Measurements from ENCODE around the gene SPATA13. TPM values are rescaled to one million over a fixed set of nuclear protein-coding genes. Genes with fewer than 3 reads are reported as not detected.

The SPATA13 gene
- total RNA-seq, 2 experiments from 2014 or later, result 78.7 to 89.9 TPM

DNA sequence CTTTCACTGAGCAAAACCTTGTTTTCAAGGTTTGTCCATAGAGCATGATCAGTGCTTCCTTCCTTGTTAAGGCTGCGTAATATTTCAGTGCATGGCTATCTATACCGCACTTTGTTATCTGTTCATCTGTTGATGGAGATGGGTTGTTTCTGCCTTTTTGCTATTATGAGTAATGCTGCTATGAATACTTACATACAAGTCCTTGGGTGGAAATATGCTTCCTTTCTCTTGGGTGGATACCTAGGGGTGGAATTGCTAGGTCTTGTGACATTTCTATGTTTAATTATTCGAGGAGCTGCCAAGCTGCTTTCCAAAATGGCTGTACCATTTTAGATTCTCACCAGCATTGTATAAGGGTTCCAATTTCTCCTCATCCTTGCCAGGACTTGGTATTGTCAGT, 70.9 kb downstream of the SPATA13 start:
- DNase-seq, result no peak
- Mint-ChIP-seq H3K36me3 (peaks cover 4% of the 10 kb centered on the region), H3K27me3 (no peaks in the 10 kb centered on the region), H3K9me3 (no peaks in the 10 kb centered on the region), H3K27ac (no peak overlapping the region), H3K4me3 (no peak overlapping the region), H3K4me1 (peaks cover 21% of the 10 kb centered on the region)
- ATAC-seq (ENCODE audit: low read depth), result no peak
- POLR2A ChIA-PET, result no interaction called here

DNA sequence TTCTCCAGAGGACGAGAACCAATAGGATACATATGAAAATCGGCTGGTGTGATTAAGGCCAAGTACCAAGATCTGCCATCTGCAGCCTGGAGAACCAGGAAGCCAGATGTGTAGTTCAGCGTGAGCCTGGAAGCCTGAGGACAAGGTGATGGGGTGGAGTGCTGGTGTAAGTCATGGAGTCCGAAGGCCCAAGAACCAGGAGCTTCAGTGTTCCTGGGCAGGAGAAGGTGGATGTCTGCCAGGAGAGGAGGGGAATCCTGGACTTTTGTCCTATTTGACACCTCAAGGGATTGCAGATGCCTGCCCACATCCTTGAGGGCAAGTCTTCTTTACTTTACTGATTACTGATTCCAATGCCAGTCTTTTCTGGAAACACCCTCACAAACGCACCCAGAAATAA, 71.5 kb downstream of the SPATA13 start:
- DNase-seq (no peak), ATAC-seq (ENCODE audit: low read depth) (no peak)
- H3K4me1 Mint-ChIP-seq, result peaks cover 21% of the 10 kb centered on the region
- no peak overlapping the region for H3K27ac Mint-ChIP-seq
- H3K27me3 Mint-ChIP-seq, result no peaks in the 10 kb centered on the region
- no peaks in the 10 kb centered on the region for H3K9me3 Mint-ChIP-seq
- H3K4me3 Mint-ChIP-seq, result no peak overlapping the region
- POLR2A ChIA-PET, result no interaction called here
- peaks cover 4% of the 10 kb centered on the region for H3K36me3 Mint-ChIP-seq

DNA sequence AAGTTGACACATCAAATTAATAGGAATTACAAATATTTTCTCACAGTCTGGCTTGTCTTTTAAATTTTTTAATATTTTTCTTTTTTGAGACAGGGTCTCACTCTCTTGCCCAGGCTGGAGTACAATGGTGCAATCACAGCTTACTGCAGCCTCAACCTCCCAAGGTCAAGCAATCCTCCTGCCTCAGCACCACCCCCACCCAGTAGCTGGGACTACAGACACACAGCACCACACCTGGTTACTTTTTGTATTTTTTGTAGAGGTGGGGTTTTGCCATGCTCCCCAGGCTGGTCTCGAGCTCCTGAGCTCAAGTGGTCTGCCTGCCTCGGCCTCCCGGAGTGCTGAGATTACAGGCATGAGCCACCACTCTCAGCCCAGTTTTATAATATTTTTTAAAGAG, 72.0 kb downstream of the SPATA13 start:
- POLR2A ChIA-PET, result interaction anchor here (0.6 to 1.3 kb wide), 2 partner anchors 36 to 38 kb away, joined by 3 to 4 read pairs; no protein-coding TSS in a partner anchor
- Mint-ChIP-seq H3K9me3 (no peaks in the 10 kb centered on the region), H3K27ac (no peak overlapping the region), H3K4me3 (no peak overlapping the region), H3K4me1 (peaks cover 21% of the 10 kb centered on the region), H3K36me3 (peaks cover 4% of the 10 kb centered on the region), H3K27me3 (no peaks in the 10 kb centered on the region)
- ATAC-seq (ENCODE audit: low read depth) (no peak), DNase-seq (no peak)

DNA sequence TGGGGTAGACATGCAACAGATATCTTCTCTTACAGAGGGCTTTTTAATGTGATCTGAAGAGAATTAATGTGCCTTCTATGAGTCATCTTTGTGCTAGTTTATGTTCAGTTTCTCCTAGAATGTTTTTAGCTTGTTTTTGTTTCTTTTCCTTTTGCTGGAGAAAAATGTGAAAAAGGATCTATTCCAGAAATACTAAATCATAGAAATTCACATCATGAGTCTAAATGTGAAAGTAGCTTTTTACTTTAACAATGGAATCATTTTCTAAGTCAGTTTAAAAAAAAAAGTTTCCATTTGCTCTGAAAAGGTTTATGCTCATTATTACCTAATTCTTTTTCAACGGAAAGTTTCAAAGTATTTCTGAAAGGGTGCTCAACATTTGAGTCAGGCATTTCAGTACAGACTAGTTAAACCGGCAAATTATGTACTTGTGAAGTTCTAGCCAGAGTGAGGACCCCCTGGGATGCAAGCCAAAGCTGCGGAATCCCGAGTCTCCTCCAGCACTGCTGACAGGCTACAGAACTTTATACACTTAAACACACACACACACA, 72.9 kb downstream of the SPATA13 start:
- H3K4me1 Mint-ChIP-seq, result peaks cover 21% of the 10 kb centered on the region
- no peak for DNase-seq
- H3K27ac Mint-ChIP-seq, result no peak overlapping the region
- no peak for ATAC-seq (ENCODE audit: low read depth)
- H3K4me3 Mint-ChIP-seq, result no peak overlapping the region
- no peaks in the 10 kb centered on the region for H3K9me3 Mint-ChIP-seq
- no peaks in the 10 kb centered on the region for H3K27me3 Mint-ChIP-seq
- H3K36me3 Mint-ChIP-seq, result peaks cover 6% of the 10 kb centered on the region
- POLR2A ChIA-PET, result interaction anchor here (1.3 kb wide), 1 partner anchor 37 kb away, joined by 4 read pairs; no protein-coding TSS in a partner anchor

DNA sequence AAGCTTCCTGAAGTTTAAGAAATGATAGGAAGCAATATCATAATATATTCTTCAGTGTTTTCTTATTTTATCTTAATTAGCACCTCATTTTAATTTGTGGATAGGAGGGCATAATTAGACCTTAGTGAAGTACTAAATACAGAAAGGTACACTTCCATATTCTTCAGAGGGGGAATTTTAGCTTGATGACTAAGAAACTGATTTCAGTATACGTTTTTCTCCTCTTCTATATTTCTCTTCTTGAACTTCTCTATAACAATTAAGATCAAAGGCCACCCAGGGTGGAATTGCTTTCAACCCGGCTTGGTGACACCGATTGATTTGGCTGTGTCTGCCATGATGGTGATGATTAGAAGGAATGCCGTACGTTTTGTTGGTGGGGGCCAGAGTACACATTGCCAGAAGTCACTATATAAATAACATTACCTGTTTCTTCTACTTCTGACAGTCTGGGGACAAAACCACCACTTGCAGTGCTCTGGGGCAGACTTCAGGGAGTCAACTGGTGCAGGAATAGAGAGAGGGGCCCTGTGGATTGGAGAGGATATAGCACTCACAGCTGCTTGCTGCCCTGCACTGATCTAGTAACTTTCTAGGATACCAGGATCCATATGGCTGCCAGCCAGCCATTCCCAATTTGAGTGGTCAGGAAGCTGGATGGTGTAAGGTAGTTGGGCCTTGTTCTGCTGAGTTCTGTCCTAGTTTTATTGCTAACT, 73.8 kb downstream of the SPATA13 start:
- POLR2A ChIA-PET, result interaction anchor here (1.1 kb wide), 1 partner anchor 17 kb away, joined by 3 read pairs; no protein-coding TSS in a partner anchor
- Mint-ChIP-seq H3K27ac (no peak overlapping the region), H3K4me3 (no peak overlapping the region), H3K36me3 (peaks cover 6% of the 10 kb centered on the region), H3K9me3 (no peaks in the 10 kb centered on the region), H3K27me3 (no peaks in the 10 kb centered on the region), H3K4me1 (peaks cover 21% of the 10 kb centered on the region)
- DNase-seq (no peak), ATAC-seq (ENCODE audit: low read depth) (no peak)

DNA sequence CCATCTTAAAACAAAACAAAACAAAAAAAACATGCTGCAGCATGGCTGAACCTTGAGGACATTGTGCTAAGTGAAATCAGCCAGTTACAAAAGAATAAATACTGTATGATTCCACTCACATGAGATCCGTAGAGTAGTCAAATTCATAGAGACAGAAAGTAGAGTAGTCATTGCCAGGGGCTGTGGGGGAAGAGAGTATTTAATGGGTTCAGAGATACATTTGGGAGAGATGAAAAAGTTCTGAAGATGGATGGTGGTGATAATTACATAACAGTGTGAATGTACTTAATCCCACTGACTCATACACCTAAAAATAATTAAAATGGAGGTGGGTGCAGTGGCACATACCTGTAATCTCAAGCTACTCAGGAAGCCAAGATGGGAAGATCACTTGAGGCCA, 76.8 kb downstream of the SPATA13 start:
- H3K27ac Mint-ChIP-seq, result no peak overlapping the region
- H3K4me1 Mint-ChIP-seq, result peaks cover 10% of the 10 kb centered on the region
- no peaks in the 10 kb centered on the region for H3K9me3 Mint-ChIP-seq
- no peak overlapping the region for H3K4me3 Mint-ChIP-seq
- ATAC-seq (ENCODE audit: low read depth) (no peak), DNase-seq (no peak)
- POLR2A ChIA-PET, result no interaction called here
- H3K36me3 Mint-ChIP-seq, result peaks cover 3% of the 10 kb centered on the region
- no peaks in the 10 kb centered on the region for H3K27me3 Mint-ChIP-seq

DNA sequence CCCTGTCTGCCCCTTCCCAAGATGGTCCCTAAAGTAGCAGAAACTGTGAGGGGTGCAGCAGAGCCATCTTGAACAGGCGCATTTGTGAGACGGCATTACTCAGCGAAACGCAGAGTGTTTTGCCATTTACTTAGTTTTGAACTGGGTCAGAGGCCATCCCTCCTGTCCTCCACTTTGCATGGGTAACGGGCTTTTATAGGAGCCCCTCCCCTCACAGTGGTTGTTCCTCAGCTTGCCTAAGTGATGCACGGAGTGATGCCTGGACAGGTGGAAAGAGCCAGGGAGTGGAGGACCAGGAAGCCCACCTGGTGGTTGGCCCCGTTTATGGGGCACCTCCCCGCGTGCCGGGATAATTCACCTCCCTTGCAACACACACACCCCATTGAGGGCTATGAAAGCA, 80.8 kb downstream of the SPATA13 start:
- Mint-ChIP-seq H3K27me3 (no peaks in the 10 kb centered on the region), H3K36me3 (peaks cover 2% of the 10 kb centered on the region), H3K9me3 (no peaks in the 10 kb centered on the region), H3K27ac (no peak overlapping the region), H3K4me1 (peaks cover 4% of the 10 kb centered on the region), H3K4me3 (no peak overlapping the region)
- no peak for DNase-seq
- ATAC-seq (ENCODE audit: low read depth), result no peak
- POLR2A ChIA-PET, result no interaction called here

DNA sequence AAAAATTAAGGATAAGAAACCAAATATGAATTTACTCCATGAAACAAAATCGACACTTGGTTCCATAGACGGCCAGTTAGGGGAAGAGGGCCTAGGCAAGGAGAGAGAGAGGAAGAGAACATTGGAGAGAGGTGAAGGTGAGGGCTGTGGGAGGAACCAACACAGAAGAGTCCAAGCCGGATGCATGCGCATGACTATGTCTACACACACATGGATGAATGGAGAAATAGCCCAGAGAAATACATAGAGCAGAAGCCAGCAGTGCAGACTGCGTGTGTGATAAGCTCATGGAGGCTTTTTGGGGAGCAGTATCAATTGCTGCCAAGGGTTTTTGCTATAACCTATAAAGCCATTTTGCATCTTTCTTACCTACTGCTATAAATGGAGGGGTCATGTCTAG, 81.6 kb downstream of the SPATA13 start:
- no peak overlapping the region for H3K27ac Mint-ChIP-seq
- H3K36me3 Mint-ChIP-seq, result peaks cover 2% of the 10 kb centered on the region
- no peak overlapping the region for H3K4me3 Mint-ChIP-seq
- no peak for ATAC-seq (ENCODE audit: low read depth)
- H3K4me1 Mint-ChIP-seq, result peaks cover 4% of the 10 kb centered on the region
- no peaks in the 10 kb centered on the region for H3K9me3 Mint-ChIP-seq
- DNase-seq, result no peak
- POLR2A ChIA-PET, result no interaction called here
- H3K27me3 Mint-ChIP-seq, result no peaks in the 10 kb centered on the region

DNA sequence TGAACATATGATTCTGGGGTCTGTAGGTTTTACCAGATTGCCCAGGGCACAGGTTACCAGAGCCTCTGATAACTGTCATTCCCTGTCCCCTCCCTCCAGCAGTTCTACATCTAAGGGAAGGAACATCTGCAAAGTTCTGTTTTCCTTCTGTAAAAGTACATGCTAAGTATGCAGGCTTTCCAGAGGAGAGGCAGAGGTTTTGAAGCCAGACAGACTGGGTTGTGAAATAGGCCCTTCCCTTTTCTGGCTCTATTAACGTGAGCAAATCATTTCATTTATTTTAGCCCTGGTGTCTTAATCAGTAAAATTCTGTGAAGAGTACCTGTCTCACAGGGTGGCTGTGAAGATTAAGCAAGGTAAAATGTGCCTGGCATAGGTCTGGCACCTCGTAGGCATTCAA, 82.8 kb downstream of the SPATA13 start:
- no peak for ATAC-seq (ENCODE audit: low read depth)
- H3K4me3 Mint-ChIP-seq, result no peak overlapping the region
- peaks cover 4% of the 10 kb centered on the region for H3K4me1 Mint-ChIP-seq

DNA sequence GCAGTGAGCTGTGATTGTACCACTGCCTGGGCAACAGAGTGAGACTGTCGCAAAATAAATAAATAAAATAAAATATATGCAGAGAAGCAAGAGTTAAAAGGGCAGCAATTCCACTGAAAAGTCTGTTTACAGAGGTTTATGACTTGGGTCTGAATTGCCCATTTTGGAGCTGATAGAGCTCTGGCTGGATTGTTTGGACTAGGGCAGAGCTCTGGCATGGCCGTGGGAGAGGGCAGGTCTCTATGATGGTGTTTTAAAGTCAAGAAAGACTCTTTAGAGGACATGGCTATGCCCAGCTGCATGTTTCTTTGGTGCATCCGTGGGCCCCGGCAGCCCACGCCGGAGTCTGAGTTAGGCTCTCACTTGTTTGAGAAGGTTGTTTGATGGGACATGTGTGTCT, 84.3 kb downstream of the SPATA13 start:
- peaks cover 2% of the 10 kb centered on the region for H3K36me3 Mint-ChIP-seq
- no peak overlapping the region for H3K27ac Mint-ChIP-seq
- no peak overlapping the region for H3K4me3 Mint-ChIP-seq
- POLR2A ChIA-PET, result no interaction called here
- H3K9me3 Mint-ChIP-seq, result no peaks in the 10 kb centered on the region
- no peak for DNase-seq
- no peak for ATAC-seq (ENCODE audit: low read depth)
- no peaks in the 10 kb centered on the region for H3K27me3 Mint-ChIP-seq
- H3K4me1 Mint-ChIP-seq, result peaks cover 5% of the 10 kb centered on the region

More for the DNA sequence above, 82.8 kb downstream of the SPATA13 start:
- H3K27ac Mint-ChIP-seq, result no peak overlapping the region
- POLR2A ChIA-PET, result no interaction called here
- no peak for DNase-seq
- no peaks in the 10 kb centered on the region for H3K9me3 Mint-ChIP-seq
- H3K27me3 Mint-ChIP-seq, result no peaks in the 10 kb centered on the region
- peaks cover 4% of the 10 kb centered on the region for H3K36me3 Mint-ChIP-seq

DNA sequence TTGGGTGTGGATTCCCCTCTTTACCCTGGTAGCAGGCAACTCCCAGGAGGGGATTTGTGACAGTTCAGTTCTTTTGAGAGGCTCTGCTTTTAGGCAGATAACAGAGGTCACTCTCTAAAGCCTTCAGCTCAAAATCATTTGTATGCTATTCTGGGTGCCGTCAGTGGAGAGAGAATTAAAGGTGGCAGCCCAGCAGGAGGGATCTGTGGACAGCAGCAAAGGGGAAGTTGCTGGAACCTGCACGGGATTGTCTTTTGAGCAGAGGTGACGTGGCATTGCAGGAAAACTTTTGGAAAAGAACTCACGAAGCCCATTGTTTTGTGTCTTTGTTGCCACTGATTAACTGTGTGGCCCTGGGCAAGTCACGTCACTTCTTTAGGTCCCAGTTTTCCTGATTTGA, 86.5 kb downstream of the SPATA13 start:
- Mint-ChIP-seq H3K4me1 (peaks cover 18% of the 10 kb centered on the region), H3K4me3 (no peak overlapping the region)
- ATAC-seq (ENCODE audit: low read depth), result no peak

DNA sequence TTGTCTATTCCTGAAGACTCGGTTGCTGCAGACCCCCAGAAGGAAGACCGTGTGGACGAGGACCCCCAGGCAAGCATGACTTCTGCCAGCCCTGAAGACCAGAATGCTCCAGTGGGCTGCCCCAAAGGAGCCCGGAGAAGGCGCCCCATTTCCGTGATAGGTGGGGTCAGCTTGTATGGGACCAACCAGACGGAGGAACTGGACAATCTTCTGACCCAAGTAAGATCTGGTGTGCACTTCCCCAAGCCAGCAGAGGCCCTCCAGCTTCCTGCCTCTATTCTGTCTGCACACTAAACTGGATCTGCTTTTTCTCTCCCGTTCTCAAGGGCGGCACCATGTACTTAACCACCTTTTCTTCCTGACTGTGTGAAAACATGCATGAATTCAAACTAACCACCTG, 89.1 kb downstream of the SPATA13 start:
- H3K27ac Mint-ChIP-seq, result peak overlapping the region; percentile 67
- DNase-seq (no peak), ATAC-seq (ENCODE audit: low read depth) (no peak)
- H3K27me3 Mint-ChIP-seq, result no peaks in the 10 kb centered on the region
- H3K4me1 Mint-ChIP-seq, result peaks cover 39% of the 10 kb centered on the region
- POLR2A ChIA-PET, result interaction anchor here (1.3 kb wide), 1 partner anchor 29 kb away, joined by 4 read pairs; no protein-coding TSS in a partner anchor
- H3K4me3 Mint-ChIP-seq, result peak overlapping the region; percentile 21
- no peaks in the 10 kb centered on the region for H3K9me3 Mint-ChIP-seq
- H3K36me3 Mint-ChIP-seq, result peaks cover 18% of the 10 kb centered on the region

More for the DNA sequence above, 86.5 kb downstream of the SPATA13 start:
- DNase-seq, result no peak
- peak overlapping the region; percentile 49 for H3K27ac Mint-ChIP-seq
- H3K27me3 Mint-ChIP-seq, result no peaks in the 10 kb centered on the region
- POLR2A ChIA-PET, result no interaction called here
- H3K36me3 Mint-ChIP-seq, result peaks cover 4% of the 10 kb centered on the region
- H3K9me3 Mint-ChIP-seq, result no peaks in the 10 kb centered on the region

DNA sequence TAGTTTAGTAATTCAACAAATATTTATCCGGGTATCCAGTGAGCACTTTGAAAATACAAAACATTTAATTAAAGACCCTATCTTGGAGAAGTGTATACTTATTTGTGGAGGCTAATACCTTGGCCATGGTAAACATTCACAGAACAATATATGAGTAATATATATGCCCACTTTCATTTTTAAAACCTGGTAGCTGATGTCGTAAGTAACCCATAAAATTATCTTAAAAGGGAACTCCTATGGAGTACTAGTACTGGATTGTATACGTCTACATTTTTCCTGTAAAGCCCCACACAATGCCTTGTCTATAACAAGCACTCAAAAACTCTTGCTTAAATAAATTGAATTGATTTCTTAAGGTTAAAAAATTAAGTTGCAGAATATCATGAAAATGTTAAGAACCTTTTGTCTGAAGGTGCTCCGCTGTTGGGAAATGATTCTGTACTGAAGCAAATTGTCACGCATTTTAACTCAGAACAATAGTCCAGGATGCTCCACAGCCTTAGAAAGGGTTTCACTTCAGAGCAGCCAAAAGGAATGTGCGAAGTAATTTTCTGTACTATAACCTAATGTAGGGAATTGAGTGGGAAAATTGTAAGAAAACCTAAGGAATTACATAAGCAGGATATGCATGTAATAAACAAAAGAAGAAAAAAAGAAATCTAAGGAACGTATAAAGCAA, 90.0 kb downstream of the SPATA13 start:
- Mint-ChIP-seq H3K4me1 (peaks cover 48% of the 10 kb centered on the region), H3K36me3 (peaks cover 25% of the 10 kb centered on the region), H3K27ac (peak overlapping the region; percentile 93), H3K27me3 (no peaks in the 10 kb centered on the region), H3K4me3 (peak overlapping the region; percentile 91), H3K9me3 (no peaks in the 10 kb centered on the region)
- ATAC-seq (ENCODE audit: low read depth) (no peak), DNase-seq (no peak)
- POLR2A ChIA-PET, result interaction anchor here (10.7 kb wide), 1 partner anchor 19 kb away, joined by 359 read pairs; no protein-coding TSS in a partner anchor

Data from activated naive CD8-positive, alpha-beta T cell treated with anti-CD3 and anti-CD28 coated beads, Interleukin-2, amount 10 ng/mL, durations not matched to agents 7 days and 5 days (primary cell).